ENCODE data around the gene PANK1. TPM values are rescaled to one million over a fixed set of nuclear protein-coding genes. Genes with fewer than 3 reads are reported as not detected.

The PANK1 gene
- total RNA-seq, 1 experiment from 2014 or later: 24.9 TPM

DNA sequence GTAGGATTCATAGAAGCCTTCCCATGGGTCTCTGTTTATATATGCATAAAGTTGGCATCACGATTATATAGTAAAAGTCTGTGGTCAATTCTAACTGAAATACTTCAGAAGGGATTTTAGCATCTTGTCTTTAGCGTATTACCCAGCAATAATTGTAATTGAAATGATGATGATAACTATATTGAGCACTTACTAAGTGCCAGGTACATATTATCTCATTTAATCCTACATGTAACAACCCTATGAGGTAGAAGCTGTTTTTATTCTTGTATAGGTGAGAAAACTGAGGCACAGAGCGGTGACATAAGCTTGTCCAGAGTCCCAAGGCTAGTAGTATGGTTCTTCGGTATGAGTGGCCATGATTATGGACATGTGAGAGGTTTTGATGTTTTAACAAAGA lies 33.8 kb downstream of the PANK1 start:
- peaks cover 21% of the 10 kb centered on the region for H3K4me1 Mint-ChIP-seq

More for the DNA sequence above, 33.8 kb downstream of the PANK1 start:
- POLR2A ChIA-PET: no interaction called here
- Mint-ChIP-seq H3K27ac (no peak overlapping the region), H3K27me3 (ENCODE audit: low read depth) (no peaks in the 10 kb centered on the region), H3K4me3 (no peak overlapping the region), H3K9me3 (peaks cover 3% of the 10 kb centered on the region), H3K36me3 (peaks cover 48% of the 10 kb centered on the region)
- TF ChIP-seq ATF2 (CRISPR knock-in tag; IDR thresholded peaks at IDR 0.05; ENCODE audit: borderline replicate concordance, low read depth) (no peak), MLX (CRISPR knock-in tag; IDR thresholded peaks at IDR 0.05) (no peak), ELF4 (CRISPR knock-in tag; IDR thresholded peaks at IDR 0.05; ENCODE audit: low read depth) (no peak), E2F5 (CRISPR knock-in tag; IDR thresholded peaks at IDR 0.05) (no peak), NR2C2 (CRISPR knock-in tag; IDR thresholded peaks at IDR 0.05) (no peak), AR (CRISPR knock-in tag; IDR thresholded peaks at IDR 0.05) (no peak), ZNF416 (CRISPR knock-in tag; IDR thresholded peaks at IDR 0.05) (no peak), ZNF317 (CRISPR knock-in tag; IDR thresholded peaks at IDR 0.05; ENCODE audit: borderline replicate concordance, low read depth) (no peak), FOXP1 (CRISPR knock-in tag; IDR thresholded peaks at IDR 0.05; ENCODE audit: borderline replicate concordance) (no peak), EMX1 (CRISPR knock-in tag; IDR thresholded peaks at IDR 0.05) (no peak), ARID4B (CRISPR knock-in tag; IDR thresholded peaks at IDR 0.05; ENCODE audit: borderline replicate concordance) (no peak), CREM (CRISPR knock-in tag; IDR thresholded peaks at IDR 0.05) (no peak), KAT7 (CRISPR knock-in tag; IDR thresholded peaks at IDR 0.05; ENCODE audit: borderline replicate concordance) (no peak), TCF7 (CRISPR knock-in tag; IDR thresholded peaks at IDR 0.05; ENCODE audit: low read depth) (no peak), IRF2 (CRISPR knock-in tag; IDR thresholded peaks at IDR 0.05; ENCODE audit: borderline replicate concordance, low read depth) (no peak), STAT6 (CRISPR knock-in tag; conservative IDR thresholded peaks at IDR 0.05; ENCODE audit: low read depth) (no peak)
- TF ChIP-seq, protein P1, sequence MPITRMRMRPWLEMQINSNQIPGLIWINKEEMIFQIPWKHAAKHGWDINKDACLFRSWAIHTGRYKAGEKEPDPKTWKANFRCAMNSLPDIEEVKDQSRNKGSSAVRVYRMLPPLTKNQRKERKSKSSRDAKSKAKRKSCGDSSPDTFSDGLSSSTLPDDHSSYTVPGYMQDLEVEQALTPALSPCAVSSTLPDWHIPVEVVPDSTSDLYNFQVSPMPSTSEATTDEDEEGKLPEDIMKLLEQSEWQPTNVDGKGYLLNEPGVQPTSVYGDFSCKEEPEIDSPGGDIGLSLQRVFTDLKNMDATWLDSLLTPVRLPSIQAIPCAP (CRISPR knock-in tag; IDR thresholded peaks at IDR 0.05): no peak
- TF ChIP-seq, protein P2, sequence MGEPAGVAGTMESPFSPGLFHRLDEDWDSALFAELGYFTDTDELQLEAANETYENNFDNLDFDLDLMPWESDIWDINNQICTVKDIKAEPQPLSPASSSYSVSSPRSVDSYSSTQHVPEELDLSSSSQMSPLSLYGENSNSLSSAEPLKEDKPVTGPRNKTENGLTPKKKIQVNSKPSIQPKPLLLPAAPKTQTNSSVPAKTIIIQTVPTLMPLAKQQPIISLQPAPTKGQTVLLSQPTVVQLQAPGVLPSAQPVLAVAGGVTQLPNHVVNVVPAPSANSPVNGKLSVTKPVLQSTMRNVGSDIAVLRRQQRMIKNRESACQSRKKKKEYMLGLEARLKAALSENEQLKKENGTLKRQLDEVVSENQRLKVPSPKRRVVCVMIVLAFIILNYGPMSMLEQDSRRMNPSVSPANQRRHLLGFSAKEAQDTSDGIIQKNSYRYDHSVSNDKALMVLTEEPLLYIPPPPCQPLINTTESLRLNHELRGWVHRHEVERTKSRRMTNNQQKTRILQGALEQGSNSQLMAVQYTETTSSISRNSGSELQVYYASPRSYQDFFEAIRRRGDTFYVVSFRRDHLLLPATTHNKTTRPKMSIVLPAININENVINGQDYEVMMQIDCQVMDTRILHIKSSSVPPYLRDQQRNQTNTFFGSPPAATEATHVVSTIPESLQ (CRISPR knock-in tag; IDR thresholded peaks at IDR 0.05): no peak
- CTCF ChIA-PET: no interaction called here
- DNase-seq (ENCODE audit: low spot score) (no peak), ATAC-seq (no peak)
